ENCODE results near the gene SLC1A5. TPM values are rescaled to one million over a fixed set of nuclear protein-coding genes. Genes with fewer than 3 reads are reported as not detected.
"Not testable (repeated sequence)": the region's sequence is repeated elsewhere in the genome, so short reads cannot be mapped to it uniquely, and the experiment has no call there.

SLC1A5 gene
- polyA plus RNA-seq, 3 donors: 34.6 to 64.9 (median 57.3) TPM

DNA sequence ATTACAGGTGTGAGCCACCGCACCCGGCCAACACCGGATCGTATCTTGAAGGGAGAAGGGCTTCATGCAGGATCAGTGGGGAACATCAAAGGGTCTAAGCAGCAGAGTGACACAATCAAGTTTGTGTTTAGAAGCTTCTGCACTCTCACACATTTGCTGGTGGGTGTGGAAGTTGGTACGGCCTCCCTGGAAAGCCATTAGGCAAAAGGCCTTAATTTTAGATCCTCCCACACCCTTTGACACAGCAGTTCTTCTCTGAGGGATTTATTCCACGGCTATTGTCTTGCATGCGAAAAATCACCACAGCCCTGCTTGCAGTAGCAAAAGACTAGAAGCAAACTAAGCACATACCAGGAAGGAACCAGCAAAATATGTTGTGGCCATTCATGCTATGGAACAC lies 18.3 kb upstream of the SLC1A5 start:
- H3K9me3 Mint-ChIP-seq: peaks cover 0 to 2% (median 0%) of the 10 kb centered on the region in 7 donors
- peaks cover 1 to 2% (median 2%) of the 10 kb centered on the region in 3 donors for H3K27me3 Mint-ChIP-seq (ENCODE audit: low read depth in 3 of 3)
- Histone ChIP-seq H3K4me2 (replicated peaks; ENCODE audit: extremely low read depth, low read length, poor library complexity, severe bottlenecking) (no peak overlapping the region), H3K36me3 (replicated peaks in 1 of 2; ENCODE audit: control insufficient read depth in 1 of 2, insufficient read depth in 2 of 2, low read length in 2 of 2) (no peaks in the 10 kb centered on the region), H3K27ac (ENCODE audit: low read depth in 1 of 2, low read length in 2 of 2) (no peak overlapping the region), H3K4me1 (ENCODE audit: control insufficient read depth in 1 of 2, insufficient read depth in 2 of 2, low read length in 2 of 2) (no peaks in the 10 kb centered on the region), H3K79me2 (ENCODE audit: insufficient read depth, low read length) (no peaks in the 10 kb centered on the region), H3K9me3 (replicated peaks in 1 of 2; ENCODE audit: control insufficient read depth in 1 of 2, insufficient read depth in 1 of 2, low read length in 2 of 2) (no peaks in the 10 kb centered on the region), H2AFZ (ENCODE audit: insufficient read depth, low read depth, low read length, poor library complexity, severe bottlenecking) (no peak overlapping the region), H4K20me1 (ENCODE audit: insufficient read depth, low read length) (no peaks in the 10 kb centered on the region), H3K4me3 (replicated peaks in 1 of 3; ENCODE audit: low read depth in 2 of 3, low read length in 3 of 3) (no peak overlapping the region), H3K27me3 (ENCODE audit: control insufficient read depth in 2 of 2, insufficient read depth in 2 of 2, low read length in 2 of 2) (no peaks in the 10 kb centered on the region), H3K9ac (ENCODE audit: insufficient read depth, low read length, poor library complexity, severe bottlenecking) (no peak overlapping the region)
- intact Hi-C loops (cut with micrococcal nuclease): no loop called here
- no peak for DNase-seq
- no peak overlapping the region for H3K4me3 Mint-ChIP-seq
- TF ChIP-seq, protein P1, sequence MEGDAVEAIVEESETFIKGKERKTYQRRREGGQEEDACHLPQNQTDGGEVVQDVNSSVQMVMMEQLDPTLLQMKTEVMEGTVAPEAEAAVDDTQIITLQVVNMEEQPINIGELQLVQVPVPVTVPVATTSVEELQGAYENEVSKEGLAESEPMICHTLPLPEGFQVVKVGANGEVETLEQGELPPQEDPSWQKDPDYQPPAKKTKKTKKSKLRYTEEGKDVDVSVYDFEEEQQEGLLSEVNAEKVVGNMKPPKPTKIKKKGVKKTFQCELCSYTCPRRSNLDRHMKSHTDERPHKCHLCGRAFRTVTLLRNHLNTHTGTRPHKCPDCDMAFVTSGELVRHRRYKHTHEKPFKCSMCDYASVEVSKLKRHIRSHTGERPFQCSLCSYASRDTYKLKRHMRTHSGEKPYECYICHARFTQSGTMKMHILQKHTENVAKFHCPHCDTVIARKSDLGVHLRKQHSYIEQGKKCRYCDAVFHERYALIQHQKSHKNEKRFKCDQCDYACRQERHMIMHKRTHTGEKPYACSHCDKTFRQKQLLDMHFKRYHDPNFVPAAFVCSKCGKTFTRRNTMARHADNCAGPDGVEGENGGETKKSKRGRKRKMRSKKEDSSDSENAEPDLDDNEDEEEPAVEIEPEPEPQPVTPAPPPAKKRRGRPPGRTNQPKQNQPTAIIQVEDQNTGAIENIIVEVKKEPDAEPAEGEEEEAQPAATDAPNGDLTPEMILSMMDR (IDR thresholded peaks at IDR 0.05): no peak
- no peaks in the 10 kb centered on the region for H3K4me1 Mint-ChIP-seq
- H3K36me3 Mint-ChIP-seq: no peaks in the 10 kb centered on the region
- 85% methylated on average over 6 of the region's 7 CpGs for WGBS (ENCODE audit: insufficient coverage)
- no peak overlapping the region for H3K27ac Mint-ChIP-seq

- H3K79me2 ChIP-seq (ENCODE audit: insufficient read depth, low read length); H3K4me2 ChIP-seq (replicated peaks; ENCODE audit: extremely low read depth, low read length, poor library complexity, severe bottlenecking); H3K27me3 Mint-ChIP-seq (ENCODE audit: low read depth in 3 of 3); H3K27ac Mint-ChIP-seq; H3K4me3 Mint-ChIP-seq; H3K9me3 ChIP-seq (replicated peaks in 1 of 2; ENCODE audit: control insufficient read depth in 1 of 2, insufficient read depth in 1 of 2, low read length in 2 of 2); H2AFZ ChIP-seq (ENCODE audit: insufficient read depth, low read depth, low read length, poor library complexity, severe bottlenecking); H3K4me1 Mint-ChIP-seq; H3K27me3 ChIP-seq (ENCODE audit: control insufficient read depth in 2 of 2, insufficient read depth in 2 of 2, low read length in 2 of 2); H3K9me3 Mint-ChIP-seq; intact Hi-C loops (cut with micrococcal nuclease); H3K27ac ChIP-seq (ENCODE audit: low read depth in 1 of 2, low read length in 2 of 2); H3K36me3 Mint-ChIP-seq; H3K4me3 ChIP-seq (replicated peaks in 1 of 3; ENCODE audit: low read depth in 2 of 3, low read length in 3 of 3); DNase-seq; H3K9ac ChIP-seq (ENCODE audit: insufficient read depth, low read length, poor library complexity, severe bottlenecking); H4K20me1 ChIP-seq (ENCODE audit: insufficient read depth, low read length); H3K4me1 ChIP-seq (ENCODE audit: control insufficient read depth in 1 of 2, insufficient read depth in 2 of 2, low read length in 2 of 2); H3K36me3 ChIP-seq (replicated peaks in 1 of 2; ENCODE audit: control insufficient read depth in 1 of 2, insufficient read depth in 2 of 2, low read length in 2 of 2): not testable (repeated sequence)
- no CpG with 5 or more reads among the region's 4 CpGs for WGBS (ENCODE audit: insufficient coverage)
Observed at GRCh38 chr19:46804432-46804831, 16.0 kb upstream of the SLC1A5 start.

Data from CD14-positive monocyte (primary cell).